Fibroblast of lung (primary cell): ENCODE results near the gene TEC. TPM values are rescaled to one million over a fixed set of nuclear protein-coding genes. Genes with fewer than 3 reads are reported as not detected.
"Not testable (repeated sequence)": the region's sequence is repeated elsewhere in the genome, so short reads cannot be mapped to it uniquely, and the experiment has no call there.

ENCODE experiments used
- DNase-seq, 2 donors: peaks; one replicate each; pipeline versions ENCODE4 v3.0.0 to v3.0.0-alpha.2; 2010; ENCODE audit warnings: low read depth in 2 of 2
- H2AFZ ChIP-seq: 2 replicates; pipeline ENCODE4 v1.5.1; 2012; ENCODE audit warnings: low read length, control low read depth, inconsistent platforms
- H3K27ac ChIP-seq: 2 replicates; pipeline ENCODE4 v1.5.1; 2011; ENCODE audit warnings: low read length, control low read depth; ENCODE audit not compliant: insufficient read depth
- H3K27me3 ChIP-seq: 2 replicates; pipeline ENCODE4 v1.5.1; 2011; ENCODE audit warnings: mild to moderate bottlenecking, low read length; ENCODE audit not compliant: control insufficient read depth, insufficient read depth
- H3K36me3 ChIP-seq: 2 replicates; pipeline ENCODE4 v1.5.1; 2011; ENCODE audit warnings: low read length; ENCODE audit not compliant: control insufficient read depth, insufficient read depth
- H3K4me1 ChIP-seq: 2 replicates; pipeline ENCODE4 v1.5.1; 2011; ENCODE audit warnings: low read length; ENCODE audit not compliant: control insufficient read depth, insufficient read depth; ENCODE audit errors: extremely low read depth
- H3K4me2 ChIP-seq: 2 replicates; pipeline ENCODE4 v1.5.1; 2011; ENCODE audit warnings: low read length, control low read depth; ENCODE audit not compliant: insufficient read depth; ENCODE audit errors: extremely low read depth
- H3K4me3 ChIP-seq, 4 experiments: fragments of 200-600 bp in 1 of 4; sonication (generic) in 1 of 4; replicated peaks in 1 of 4; 2 replicates each; pipeline ENCODE4 v1.5.1; 2011 to 2016; ENCODE audit warnings: low read length in 4 of 4, low read depth in 3 of 4, mild to moderate bottlenecking in 3 of 4, control low read depth in 2 of 4, inconsistent platforms in 1 of 4, mixed read lengths in 1 of 4; ENCODE audit not compliant: insufficient read depth in 1 of 4; ENCODE audit errors: control extremely low read depth in 1 of 4
- H3K79me2 ChIP-seq: 2 replicates; pipeline ENCODE4 v1.5.1; 2012; ENCODE audit warnings: mild to moderate bottlenecking, low read length, inconsistent platforms; ENCODE audit not compliant: control insufficient read depth, insufficient read depth
- H3K9ac ChIP-seq: 2 replicates; pipeline ENCODE4 v1.5.1; 2011; ENCODE audit warnings: mild to moderate bottlenecking, low read length, control low read depth; ENCODE audit not compliant: insufficient read depth
- H3K9me3 ChIP-seq: 2 replicates; pipeline ENCODE4 v1.5.1; 2012; ENCODE audit warnings: low read depth, low read length; ENCODE audit not compliant: control insufficient read depth, insufficient read depth
- H4K20me1 ChIP-seq: 2 replicates; pipeline ENCODE4 v1.5.1; 2011; ENCODE audit warnings: low read length; ENCODE audit not compliant: control insufficient read depth, insufficient read depth; ENCODE audit errors: extremely low read depth
- CTCF ChIP-seq, 2 donors: IDR thresholded peaks in 1 of 2; conservative IDR thresholded peaks in 1 of 2; 1 replicate in 1 of 2; 2 replicates in 1 of 2; pipeline ENCODE4 v1.5.1; 2011 to 2012; ENCODE audit warnings: low read length in 2 of 2, control low read depth in 1 of 2, inconsistent platforms in 1 of 2, low read depth in 1 of 2, mild to moderate bottlenecking in 1 of 2
- EZH2 ChIP-seq: IDR thresholded peaks from 2 replicates; pipeline ENCODE4 v1.5.1; 2012; ENCODE audit warnings: low read length, control low read depth, mild to moderate bottlenecking; ENCODE audit errors: missing control alignments
- polyA plus RNA-seq, 2 donors: library from polyadenylated mRNA; depleted of rRNA in 1 of 2; stranded (reverse) in 1 of 2; unstranded in 1 of 2; fragments of >200 nt; gene quantifications; 2 replicates each; pipeline ENCODE4 v1.2.1, GENCODE V29; 2011 to 2012; ENCODE audit warnings: missing spikeins in 1 of 2
- total RNA-seq: library from RNA; depleted of rRNA; stranded (reverse); fragments of >200 nt; gene quantifications from 2 replicates; pipeline ENCODE4 v1.2.1, GENCODE V29; 2014

The TEC gene
- total and polyA plus RNA-seq, 2 donors (not counting 1 experiment from before 2014, with no cell fraction given), result 0.79 to 5.3 TPM

DNA sequence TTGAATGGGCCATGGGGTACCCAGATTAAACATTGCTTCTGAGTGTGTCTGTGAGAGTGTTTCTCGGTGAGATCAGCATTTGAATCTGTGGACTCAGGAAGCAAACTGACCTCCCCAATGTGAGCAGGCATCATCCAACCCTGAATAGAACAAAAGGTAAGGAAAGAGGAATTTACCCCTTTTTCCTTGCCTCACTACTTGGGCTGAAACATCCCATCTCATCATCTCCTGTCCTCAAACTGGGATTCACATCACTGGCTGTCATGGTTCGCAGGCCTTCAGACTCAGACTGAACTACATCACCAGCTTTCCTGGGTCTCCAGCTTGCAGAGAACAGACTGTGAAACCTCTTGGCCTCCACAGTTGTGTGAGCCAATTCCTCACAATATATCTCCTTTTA, 47.1 kb downstream of the TEC start:
- H3K9ac ChIP-seq, result no peak overlapping the region
- no peaks in the 10 kb centered on the region for H3K79me2 ChIP-seq
- no peaks in the 10 kb centered on the region for H4K20me1 ChIP-seq
- H3K9me3 ChIP-seq, result no peaks in the 10 kb centered on the region
- H3K4me3 ChIP-seq, result no peak overlapping the region
- no peaks in the 10 kb centered on the region for H3K36me3 ChIP-seq
- H3K4me2 ChIP-seq, result no peak overlapping the region
- no peak for DNase-seq
- H3K27ac ChIP-seq, result no peak overlapping the region
- TF ChIP-seq CTCF (conservative IDR thresholded peaks at IDR 0.05 in 1 of 2, IDR thresholded peaks at IDR 0.05 in 1 of 2; ENCODE audit: low read depth in 1 of 2, low read length in 2 of 2) (no peak), EZH2 (no peak)
- no peak overlapping the region for H2AFZ ChIP-seq
- H3K4me1 ChIP-seq, result no peaks in the 10 kb centered on the region
- H3K27me3 ChIP-seq, result no peaks in the 10 kb centered on the region

DNA sequence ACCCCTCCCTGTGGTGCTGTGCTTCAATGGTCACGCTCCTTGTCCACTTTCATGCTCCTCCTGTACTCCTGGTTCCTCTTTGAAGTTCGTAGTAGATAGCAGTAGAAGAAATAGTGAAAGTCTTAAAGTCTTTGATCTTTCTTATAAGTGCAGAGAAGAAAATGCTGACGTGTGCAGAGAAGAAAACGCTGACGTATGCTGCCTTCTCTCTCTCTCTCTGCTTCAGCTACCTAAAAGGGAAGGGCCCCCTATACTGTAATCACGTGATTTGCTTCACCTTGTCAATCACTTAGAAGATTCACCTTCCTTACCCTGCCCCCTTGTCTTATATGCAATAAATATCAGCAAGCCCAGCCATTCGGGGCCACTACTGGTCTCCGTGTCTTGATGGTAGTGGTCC, 50.2 kb downstream of the TEC start:
- not testable (repeated sequence) for H3K79me2 ChIP-seq, H3K9me3 ChIP-seq, H3K36me3 ChIP-seq, H3K27ac ChIP-seq, H3K27me3 ChIP-seq, H2AFZ ChIP-seq, DNase-seq, H3K4me1 ChIP-seq, H3K9ac ChIP-seq, H3K4me2 ChIP-seq, H4K20me1 ChIP-seq, H3K4me3 ChIP-seq

GRCh38 chr4:48216563-48216962, 53.1 kb downstream of the TEC start:
- DNase-seq, result no peak
- TF ChIP-seq EZH2 (no peak), CTCF (conservative IDR thresholded peaks at IDR 0.05 in 1 of 2, IDR thresholded peaks at IDR 0.05 in 1 of 2; ENCODE audit: low read depth in 1 of 2, low read length in 2 of 2) (no peak)

More at GRCh38 chr4:48216563-48216962, 53.1 kb downstream of the TEC start:
- Histone ChIP-seq H3K9ac (no peak overlapping the region), H3K79me2 (no peaks in the 10 kb centered on the region), H3K27ac (no peak overlapping the region), H3K4me3 (no peak overlapping the region), H3K36me3 (no peaks in the 10 kb centered on the region), H3K27me3 (no peaks in the 10 kb centered on the region), H3K4me1 (no peaks in the 10 kb centered on the region), H3K4me2 (no peak overlapping the region), H3K9me3 (no peaks in the 10 kb centered on the region), H2AFZ (no peak overlapping the region), H4K20me1 (no peaks in the 10 kb centered on the region)
